HG02943 (cell line): Measurements from ENCODE around the gene KPNA3.
A peak's percentile ranks its signal among the peaks of the same experiment; 100 is the strongest.
"Not testable (repeated sequence)": the region's sequence is repeated elsewhere in the genome, so short reads cannot be mapped to it uniquely, and the experiment has no call there.

Experiments used
- ATAC-seq: cut with Tn5 transposase; IDR thresholded peaks from one replicate; pipeline ENCODE4 v1.9.1; 2021; ENCODE audit warnings: mild to moderate bottlenecking, low read depth, moderate library complexity; ENCODE audit not compliant: unreplicated experiment

The KPNA3 gene

DNA sequence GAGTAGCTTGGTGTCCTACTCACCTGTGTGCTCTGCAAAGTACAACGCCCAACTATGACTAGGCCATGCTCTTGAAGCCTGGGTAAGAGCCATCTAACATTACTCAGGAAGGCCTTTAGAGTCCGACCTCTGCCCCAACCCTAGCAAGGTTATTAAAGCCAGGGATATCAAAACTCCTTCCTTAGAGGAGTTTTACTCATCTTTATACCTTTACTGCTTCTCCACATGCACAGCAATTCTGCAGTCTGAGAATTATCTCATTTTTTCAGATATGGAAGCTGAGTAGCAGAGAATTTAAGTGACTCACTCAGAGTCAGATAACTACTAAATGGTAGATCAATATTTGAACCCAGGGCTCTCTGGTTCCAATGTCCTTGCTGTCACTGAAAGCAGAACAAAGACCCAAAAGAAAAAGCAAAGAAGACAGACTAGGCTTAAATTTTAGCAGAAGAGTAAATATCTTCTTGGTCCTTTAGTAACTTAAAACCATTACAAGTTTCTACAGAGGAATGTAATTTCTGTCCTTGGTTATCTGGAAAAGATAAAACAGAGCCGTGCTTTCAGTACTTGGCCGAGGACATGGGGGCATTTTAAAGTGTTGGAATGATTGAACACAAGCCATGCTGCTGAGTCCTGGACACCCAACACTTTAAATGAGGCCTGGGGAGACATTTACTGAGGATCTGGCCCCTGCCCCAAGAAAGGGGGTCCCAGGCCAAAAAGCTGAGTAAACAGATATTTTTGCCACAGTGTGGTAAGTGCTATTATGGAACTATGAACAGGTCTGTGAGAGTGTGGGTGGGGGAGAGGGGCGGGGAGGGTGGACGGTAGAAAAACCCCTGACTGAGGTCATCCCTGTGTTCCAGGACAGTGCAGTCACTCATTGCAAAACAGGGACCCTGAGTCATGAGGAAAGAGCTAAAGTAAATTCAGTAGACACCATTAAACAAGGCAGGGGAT, 18.4 kb upstream of the KPNA3 start:
- no peak for ATAC-seq

DNA sequence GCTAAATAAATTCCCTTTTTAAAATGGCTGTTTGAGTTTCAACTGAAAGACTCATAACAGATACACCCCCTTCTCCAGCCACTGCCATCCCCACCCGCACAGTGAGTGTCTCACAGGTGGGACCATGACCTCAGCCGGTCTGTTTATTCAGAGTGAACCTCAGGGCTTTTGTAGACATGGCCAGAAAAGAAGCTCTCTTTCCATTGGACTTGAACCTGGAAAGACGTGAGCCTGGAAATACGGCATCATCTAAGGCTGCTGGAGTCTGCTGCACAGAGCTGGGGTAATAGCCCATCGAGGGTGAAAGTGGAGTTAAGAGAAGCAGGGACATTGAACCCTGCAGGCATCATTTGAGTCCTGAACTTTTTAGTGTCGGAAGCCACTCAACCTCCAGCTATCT, 15.2 kb upstream of the KPNA3 start:
- ATAC-seq: no peak

- no peak for ATAC-seq
Measured at GRCh38 chr13:49806126-49806536, 13.6 kb upstream of the KPNA3 start.

GRCh38 chr13:49803047-49803446, 10.6 kb upstream of the KPNA3 start:
- ATAC-seq: not testable (repeated sequence)

GRCh38 chr13:49802426-49802825, 9.9 kb upstream of the KPNA3 start:
- ATAC-seq: no peak

DNA sequence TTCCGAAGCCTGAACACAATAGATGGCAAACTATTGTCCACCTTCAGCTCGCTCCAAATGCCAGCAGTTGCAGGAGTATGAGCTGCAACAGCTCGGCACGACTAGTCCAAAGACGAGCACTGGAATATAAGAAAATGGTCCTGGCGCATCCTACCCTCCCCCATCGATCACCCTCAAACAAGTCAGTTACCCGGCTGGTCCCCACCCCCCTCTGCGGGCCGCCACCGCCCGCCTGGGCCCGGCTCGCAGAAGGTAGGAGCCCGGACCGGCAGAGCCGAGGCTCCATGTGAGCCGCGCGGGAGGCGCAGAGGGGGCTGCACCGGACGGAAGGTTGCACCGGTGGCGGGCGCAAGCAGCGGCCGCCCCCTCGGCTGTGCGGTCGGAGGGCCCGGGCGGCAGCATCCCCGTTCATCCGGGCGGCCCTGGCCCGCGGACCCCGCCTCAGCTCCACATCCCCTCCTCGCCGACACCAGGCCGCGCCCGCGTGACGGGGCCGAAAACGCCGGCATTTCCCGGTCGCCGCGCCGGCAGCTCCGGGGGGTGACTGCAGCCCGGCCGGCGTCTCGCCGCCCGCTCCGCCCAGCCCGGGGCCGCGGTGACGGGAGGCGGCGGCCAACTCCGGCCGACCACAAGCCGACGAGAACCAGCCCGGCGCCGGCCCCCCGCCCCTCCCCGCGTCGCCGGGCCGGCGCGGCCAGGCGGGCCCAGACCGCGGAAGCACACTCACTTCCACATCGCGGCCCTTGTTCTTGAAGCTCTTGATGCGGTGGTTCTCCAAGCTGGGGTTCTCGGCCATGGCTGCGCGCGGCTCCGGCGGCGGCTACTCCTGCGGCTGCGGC, 552 bp downstream of the KPNA3 start:
- ATAC-seq: peak; percentile 18

DNA sequence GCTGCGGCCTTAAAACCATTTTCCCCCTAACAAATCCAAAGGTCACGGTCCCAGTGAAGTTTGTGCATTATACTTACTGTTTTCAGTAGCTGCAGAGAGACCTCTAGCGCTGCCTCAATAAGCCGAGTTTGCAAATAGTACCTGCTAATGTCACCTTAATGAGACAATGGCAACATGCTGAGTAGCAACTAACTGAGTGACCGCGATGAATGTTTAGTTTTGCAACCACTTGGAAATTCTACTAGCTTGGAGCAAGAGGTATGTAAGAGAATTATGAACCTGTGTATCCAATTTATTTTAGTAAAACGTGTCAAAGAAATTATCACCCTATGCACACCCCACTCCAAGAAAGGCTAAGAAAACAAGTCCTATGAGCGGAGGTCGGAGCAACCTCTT, 1.2 kb downstream of the KPNA3 start:
- no peak for ATAC-seq

DNA sequence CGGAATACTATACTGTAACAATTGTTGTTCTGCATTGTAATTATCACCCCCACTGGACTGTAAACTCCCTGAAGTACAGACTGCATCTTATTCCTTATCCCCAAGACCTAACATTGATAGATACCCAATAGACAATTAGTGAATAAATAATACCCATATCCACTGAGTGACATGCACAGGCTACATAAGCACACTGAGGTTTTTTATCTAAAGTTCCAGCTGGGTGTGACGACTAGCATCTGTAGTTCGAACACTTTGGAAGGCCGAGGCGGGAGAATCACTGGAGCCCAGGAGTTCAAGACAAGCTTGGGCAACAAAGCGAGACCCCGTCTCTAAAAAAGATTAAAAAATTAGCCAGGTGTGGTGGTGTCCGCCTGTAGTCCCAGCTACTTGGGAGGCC, 2.5 kb downstream of the KPNA3 start:
- ATAC-seq: no peak

DNA sequence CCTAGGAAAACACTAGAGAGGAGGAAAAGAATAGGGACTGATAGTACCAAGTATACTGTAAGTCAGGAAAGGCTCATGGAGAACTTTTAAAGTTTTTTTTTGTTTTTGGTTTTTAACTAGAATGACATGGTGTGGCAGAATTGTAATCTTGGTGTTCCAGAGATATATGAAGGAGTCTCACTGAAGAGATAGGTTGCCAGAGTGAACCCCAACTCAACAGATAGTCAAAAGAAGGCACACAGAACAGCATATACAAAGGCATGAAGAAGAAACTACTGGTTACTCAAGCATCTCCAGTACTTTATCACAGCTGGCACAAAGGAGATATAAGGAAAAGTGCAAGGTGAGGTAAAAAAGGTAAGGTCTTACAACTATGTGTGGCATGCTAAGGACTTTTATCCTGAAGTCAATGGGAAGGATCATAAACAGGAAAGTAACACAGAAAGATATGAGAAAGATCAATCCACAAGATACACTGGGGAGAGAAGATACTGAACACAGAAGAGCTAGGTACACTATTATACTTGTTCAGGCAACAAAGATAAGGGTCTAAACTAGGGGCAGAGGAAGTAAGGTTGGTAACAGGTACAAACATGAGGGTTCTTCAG, 6.0 kb downstream of the KPNA3 start:
- ATAC-seq: no peak

DNA sequence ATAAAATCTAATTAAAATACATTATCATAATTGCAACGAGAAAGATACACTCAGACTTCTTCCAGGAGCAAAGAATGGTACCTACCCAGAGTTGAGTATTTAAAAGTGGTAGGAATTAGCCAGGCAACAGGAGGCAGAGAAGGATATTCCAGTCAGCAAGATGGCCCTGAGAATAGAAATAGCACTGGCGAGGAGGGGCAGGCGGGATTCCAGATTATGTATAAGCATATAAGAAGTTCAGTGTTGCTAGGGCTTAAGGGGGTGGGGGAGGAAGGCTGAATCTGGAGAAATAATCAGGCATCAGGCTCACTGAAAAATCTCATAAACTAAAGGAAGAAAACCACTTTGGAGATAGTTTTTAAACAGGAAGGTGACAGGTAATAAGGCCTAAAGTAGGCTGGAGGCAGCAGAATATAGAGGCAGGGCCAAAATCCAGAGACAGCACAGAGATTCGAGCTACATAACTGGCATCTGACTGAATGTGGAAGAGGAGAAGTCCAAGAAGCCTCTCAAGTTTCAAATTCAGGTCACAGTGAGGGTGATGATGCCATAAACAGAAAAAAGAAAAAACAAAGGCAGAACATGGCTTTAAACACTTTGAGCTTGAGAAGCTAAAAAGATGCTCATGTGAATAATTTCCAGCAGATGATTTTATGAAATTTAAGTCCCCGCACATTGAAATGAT, 7.5 kb downstream of the KPNA3 start:
- ATAC-seq: no peak

- ATAC-seq: no peak
Measured at GRCh38 chr13:49783865-49784264, 8.6 kb downstream of the KPNA3 start.

GRCh38 chr13:49782784-49783183, 9.7 kb downstream of the KPNA3 start:
- no peak for ATAC-seq

DNA sequence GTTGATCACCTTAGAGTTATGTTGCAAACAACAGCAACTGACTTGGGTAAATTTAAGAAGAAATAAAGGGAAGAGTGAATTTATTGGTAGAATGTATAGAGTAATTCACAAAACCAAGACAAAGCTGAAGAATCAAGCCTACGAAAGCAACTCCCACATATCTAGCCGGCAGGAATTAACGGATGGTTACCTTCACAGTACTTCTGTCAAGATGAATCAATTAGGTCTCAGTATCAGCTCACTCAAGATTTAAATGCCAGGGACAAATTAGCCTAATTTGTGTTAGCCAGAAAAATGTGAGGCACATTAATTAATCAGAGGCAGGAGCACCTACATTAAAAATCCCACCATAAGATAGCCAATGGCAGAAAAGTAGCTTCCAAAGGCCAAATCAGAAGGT, 10.7 kb downstream of the KPNA3 start:
- ATAC-seq: no peak

GRCh38 chr13:49779721-49780120, 12.8 kb downstream of the KPNA3 start:
- ATAC-seq: no peak

DNA sequence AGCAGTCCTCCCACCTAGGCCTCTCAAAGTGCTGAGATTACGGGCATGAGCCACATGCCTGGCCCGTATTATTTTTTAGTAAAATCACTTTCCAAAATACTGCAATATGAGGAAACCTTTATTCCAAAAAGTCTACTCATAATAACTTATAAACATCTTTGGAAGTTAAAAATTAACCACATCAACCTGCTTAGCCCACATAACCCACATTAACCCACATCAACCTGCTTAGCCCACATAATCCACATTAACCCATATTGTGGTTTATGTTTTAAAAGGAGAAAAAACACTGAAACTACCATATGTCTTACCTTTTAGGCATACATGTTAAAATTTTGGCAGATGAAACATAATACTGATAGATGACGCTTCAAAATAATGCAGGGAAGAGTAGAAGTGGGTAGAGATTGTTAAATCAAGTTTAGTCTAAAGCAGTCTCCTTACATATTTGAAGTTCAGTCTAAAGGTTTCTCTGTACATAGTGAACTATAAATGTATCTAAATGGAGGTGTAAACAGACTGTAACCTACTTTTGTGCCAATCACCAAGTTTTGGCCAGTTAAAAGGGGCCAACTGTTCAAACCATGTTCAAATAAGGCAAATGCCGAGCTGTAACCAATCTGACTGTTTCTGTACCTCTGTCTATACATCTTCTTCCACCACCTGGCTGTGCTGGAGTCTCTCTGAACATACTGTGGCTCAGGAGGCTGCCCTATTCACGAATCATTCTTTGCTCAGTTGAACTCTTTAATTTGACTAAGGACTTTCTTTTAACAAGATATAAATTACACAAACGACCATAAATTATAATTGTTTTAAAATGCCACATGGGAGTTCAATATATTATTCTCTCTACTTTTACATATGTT, 14.5 kb downstream of the KPNA3 start:
- no peak for ATAC-seq

GRCh38 chr13:49776871-49777270, 15.6 kb downstream of the KPNA3 start:
- ATAC-seq: no peak

GRCh38 chr13:49774376-49775005, 18.0 kb downstream of the KPNA3 start:
- no peak for ATAC-seq

DNA sequence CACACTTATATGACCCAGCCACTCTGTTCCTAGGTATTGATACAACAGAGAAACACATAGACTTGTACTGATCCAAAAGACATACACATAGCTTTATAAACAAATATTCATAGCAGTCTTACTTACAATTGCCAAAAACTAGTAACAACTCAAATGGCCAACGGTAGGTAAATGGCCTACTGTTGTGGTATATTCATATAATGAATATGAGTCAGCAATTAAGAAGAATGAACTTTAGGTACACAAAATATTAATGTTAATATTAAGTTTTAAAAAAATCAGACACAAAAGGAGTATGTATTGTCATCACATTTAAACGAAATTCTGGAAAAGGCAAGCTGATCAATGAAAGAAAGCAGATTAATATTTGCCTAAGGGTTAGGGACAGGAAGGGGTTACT, 19.7 kb downstream of the KPNA3 start:
- no peak for ATAC-seq

- not testable (repeated sequence) for ATAC-seq
Measured at GRCh38 chr13:49761811-49762210, 30.7 kb downstream of the KPNA3 start.
